Esophagus squamous epithelium (tissue), 5 donors: ENCODE measurements around the gene KRTAP9-3. TPM values are rescaled to one million over a fixed set of nuclear protein-coding genes. Genes with fewer than 3 reads are reported as not detected.

Source experiments
- DNase-seq: peaks from one replicate; lab custom pipeline; 2025; lab: John Stamatoyannopoulos, UW
- H3K27ac ChIP-seq, 4 donors: fragments of 200-600 bp; sonication (generic); one replicate each; pipeline ENCODE4 v1.5.1; 2016 to 2019; ENCODE audit warnings: mild to moderate bottlenecking in 1 of 4
- H3K27me3 ChIP-seq, 4 donors: fragments of 200-600 bp; sonication (generic); 1 replicate in 3 of 4; 2 replicates in 1 of 4; pipeline versions ENCODE4 v1.5.1 to v1.6.0; 2017 to 2021; ENCODE audit warnings: antibody characterized with exemption in 1 of 4
- H3K36me3 ChIP-seq, 3 donors: fragments of 200-600 bp; sonication (generic); one replicate each; pipeline ENCODE4 v1.5.1; 2016 to 2019
- H3K4me1 ChIP-seq, 3 donors: fragments of 200-600 bp; sonication (generic); one replicate each; pipeline ENCODE4 v1.5.1; 2017 to 2019
- H3K4me3 ChIP-seq, 4 donors: fragments of 200-600 bp; sonication (generic); 1 replicate in 3 of 4; 2 replicates in 1 of 4; pipeline ENCODE4 v1.5.1; 2016 to 2019; ENCODE audit warnings: mild to moderate bottlenecking in 2 of 4, moderate library complexity in 1 of 4
- H3K9me3 ChIP-seq, 3 donors: fragments of 200-600 bp; sonication (generic); one replicate each; pipeline ENCODE4 v1.5.1; 2016 to 2019
- POLR2A ChIP-seq, 4 donors: fragments of 450-650 bp; IDR thresholded peaks; one replicate each; pipeline ENCODE4 v1.6.1; 2017; ENCODE audit warnings: antibody characterized with exemption in 4 of 4, mild to moderate bottlenecking in 4 of 4, moderate library complexity in 3 of 4
- WGBS, 2 donors: methylation state at CpG; one replicate each; pipeline ENCODE4 v1.1.5; 2018; 5-methylcytosine and 5-hydroxymethylcytosine counted together
- intact Hi-C: fragments of 100-400 bp; cut with DNase I; formaldehyde crosslinking; loops from one replicate; pipeline ENCODE4 v1.15.0; 2022
- total RNA-seq, 4 donors: library from RNA; depleted of rRNA; stranded (reverse); fragments of >200 nt; gene quantifications; one replicate each; pipeline ENCODE4 v1.1.0, GENCODE V29; 2016
- TF ChIP-seq, protein P1 (sequence below), 6 experiments: fragments of 450-650 bp in 4 of 6; fragments of 200-600 bp in 2 of 6; sonication (generic) in 2 of 6; IDR thresholded peaks; one replicate each; pipeline ENCODE4 v1.5.1; 2016 to 2019; ENCODE audit warnings: antibody characterized with exemption in 6 of 6, mild to moderate bottlenecking in 4 of 6, moderate library complexity in 4 of 6
- donor health status: DM: yes; HTN: yes; CAD: no.

KRTAP9-3 gene
- total RNA-seq, 4 donors from 2014 or later, result not detected

DNA sequence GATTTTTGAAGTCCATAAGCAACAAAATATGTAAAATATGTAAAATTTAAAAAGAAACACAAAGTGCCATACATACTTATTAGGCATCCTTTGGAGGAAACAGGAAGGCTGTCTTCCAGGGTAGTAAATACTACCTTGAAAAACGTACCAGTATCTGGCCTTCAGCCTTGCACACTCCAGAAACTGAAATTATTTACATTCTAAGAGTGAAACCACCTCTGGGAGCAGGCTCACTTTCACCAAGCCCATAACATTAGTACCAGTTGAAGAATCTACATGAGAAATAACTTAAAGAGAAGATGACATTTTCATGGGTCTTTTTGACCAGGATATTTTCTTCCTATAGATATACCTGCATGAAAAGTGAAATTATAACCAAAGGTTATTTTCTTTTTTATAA, 36.2 kb upstream of the KRTAP9-3 start:
- Histone ChIP-seq H3K4me3 (no peak overlapping the region), H3K4me1 (no peaks in the 10 kb centered on the region), H3K27me3 (no peaks in the 10 kb centered on the region), H3K36me3 (no peaks in the 10 kb centered on the region), H3K9me3 (no peaks in the 10 kb centered on the region), H3K27ac (no peak overlapping the region)
- 22 to 63% methylated on average over 1 of the region's 1 CpG for whole genome bisulfite sequencing, 2 donors
- DNase-seq, result no peak
- TF ChIP-seq, protein P1, sequence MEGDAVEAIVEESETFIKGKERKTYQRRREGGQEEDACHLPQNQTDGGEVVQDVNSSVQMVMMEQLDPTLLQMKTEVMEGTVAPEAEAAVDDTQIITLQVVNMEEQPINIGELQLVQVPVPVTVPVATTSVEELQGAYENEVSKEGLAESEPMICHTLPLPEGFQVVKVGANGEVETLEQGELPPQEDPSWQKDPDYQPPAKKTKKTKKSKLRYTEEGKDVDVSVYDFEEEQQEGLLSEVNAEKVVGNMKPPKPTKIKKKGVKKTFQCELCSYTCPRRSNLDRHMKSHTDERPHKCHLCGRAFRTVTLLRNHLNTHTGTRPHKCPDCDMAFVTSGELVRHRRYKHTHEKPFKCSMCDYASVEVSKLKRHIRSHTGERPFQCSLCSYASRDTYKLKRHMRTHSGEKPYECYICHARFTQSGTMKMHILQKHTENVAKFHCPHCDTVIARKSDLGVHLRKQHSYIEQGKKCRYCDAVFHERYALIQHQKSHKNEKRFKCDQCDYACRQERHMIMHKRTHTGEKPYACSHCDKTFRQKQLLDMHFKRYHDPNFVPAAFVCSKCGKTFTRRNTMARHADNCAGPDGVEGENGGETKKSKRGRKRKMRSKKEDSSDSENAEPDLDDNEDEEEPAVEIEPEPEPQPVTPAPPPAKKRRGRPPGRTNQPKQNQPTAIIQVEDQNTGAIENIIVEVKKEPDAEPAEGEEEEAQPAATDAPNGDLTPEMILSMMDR (IDR thresholded peaks at IDR 0.05), result no peak
- TF ChIP-seq POLR2A (IDR thresholded peaks at IDR 0.05), result no peak
- intact Hi-C loops, result no loop called here

- intact Hi-C loops, result no loop called here
- Histone ChIP-seq H3K27me3 (no peaks in the 10 kb centered on the region), H3K27ac (no peak overlapping the region), H3K9me3 (no peaks in the 10 kb centered on the region), H3K4me1 (no peaks in the 10 kb centered on the region), H3K4me3 (no peak overlapping the region), H3K36me3 (no peaks in the 10 kb centered on the region)
- WGBS, 2 donors, result 42 to 62% methylated on average over 3 to 5 of the region's 5 CpGs
- TF ChIP-seq POLR2A (IDR thresholded peaks at IDR 0.05), result no peak
- TF ChIP-seq, protein P1 (IDR thresholded peaks at IDR 0.05), result no peak
- DNase-seq, result no peak
Observed at GRCh38 chr17:41199421-41200078, 32.7 kb upstream of the KRTAP9-3 start.

GRCh38 chr17:41211845-41212466, 20.3 kb upstream of the KRTAP9-3 start:
- no peaks in the 10 kb centered on the region for H3K36me3 ChIP-seq
- H3K9me3 ChIP-seq, result no peaks in the 10 kb centered on the region
- no peak for TF ChIP-seq POLR2A (IDR thresholded peaks at IDR 0.05)
- TF ChIP-seq, protein P1 (IDR thresholded peaks at IDR 0.05), result no peak
- intact Hi-C loops, result no loop called here
- peaks cover 0 to 28% (median 0%) of the 10 kb centered on the region in 4 donors for H3K27me3 ChIP-seq
- no peak overlapping the region for H3K27ac ChIP-seq
- H3K4me3 ChIP-seq, result no peak overlapping the region
- no peak for DNase-seq
- 43 to 55% methylated on average over 1 of the region's 1 CpG for WGBS, 2 donors
- peaks cover 0 to 9% (median 0%) of the 10 kb centered on the region in 3 donors for H3K4me1 ChIP-seq

DNA sequence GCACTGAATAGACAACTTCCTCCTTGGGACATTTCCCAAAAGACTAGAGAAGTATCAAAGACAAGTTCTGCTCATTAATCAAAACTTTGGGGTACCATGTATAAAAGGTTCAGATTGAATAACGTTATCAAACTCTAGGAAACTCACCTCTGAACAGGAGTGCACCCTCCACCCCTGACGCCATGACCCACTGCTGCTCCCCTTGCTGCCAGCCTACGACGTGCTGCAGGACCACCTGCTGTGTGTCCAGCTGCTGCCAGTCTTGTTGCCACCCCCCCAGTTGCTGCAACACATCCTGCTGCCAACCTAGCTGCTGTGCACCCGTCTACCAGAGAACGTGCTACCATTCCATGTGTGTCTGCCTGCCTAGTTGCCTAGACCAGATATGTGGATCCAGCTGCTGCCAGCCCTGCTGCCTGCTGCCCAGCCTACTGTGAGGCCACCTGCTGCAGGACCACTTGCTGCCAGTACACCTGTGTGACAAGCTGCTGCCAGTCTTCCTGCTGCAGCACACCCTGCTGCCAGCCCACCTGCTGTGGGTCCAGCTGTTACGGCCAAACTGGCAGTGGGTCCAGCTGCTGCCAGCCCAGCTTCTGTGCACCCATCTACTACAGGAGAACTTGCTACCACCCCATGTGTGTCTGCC, 19.6 kb upstream of the KRTAP9-3 start:
- peaks cover 0 to 9% (median 0%) of the 10 kb centered on the region in 3 donors for H3K4me1 ChIP-seq
- H3K27me3 ChIP-seq, result peaks cover 0 to 28% (median 0%) of the 10 kb centered on the region in 4 donors
- H3K9me3 ChIP-seq, result no peaks in the 10 kb centered on the region
- no peak for DNase-seq
- intact Hi-C loops, result no loop called here
- no peak overlapping the region for H3K27ac ChIP-seq
- H3K36me3 ChIP-seq, result no peaks in the 10 kb centered on the region
- H3K4me3 ChIP-seq, result no peak overlapping the region
- 62 to 76% methylated on average over 6 to 7 of the region's 7 CpGs for WGBS, 2 donors
- no peak for TF ChIP-seq POLR2A (IDR thresholded peaks at IDR 0.05)
- TF ChIP-seq, protein P1 (IDR thresholded peaks at IDR 0.05), result no peak

GRCh38 chr17:41215681-41216080, 16.6 kb upstream of the KRTAP9-3 start:
- WGBS, 2 donors, result 58 to 84% methylated on average over 1 of the region's 1 CpG
- Histone ChIP-seq H3K4me3 (no peak overlapping the region), H3K4me1 (peaks cover 0 to 9% (median 0%) of the 10 kb centered on the region in 3 donors), H3K27me3 (peaks cover 0 to 16% (median 0%) of the 10 kb centered on the region in 4 donors), H3K9me3 (no peaks in the 10 kb centered on the region), H3K36me3 (no peaks in the 10 kb centered on the region), H3K27ac (no peak overlapping the region)
- intact Hi-C loops, result no loop called here
- TF ChIP-seq, protein P1 (IDR thresholded peaks at IDR 0.05), result no peak
- TF ChIP-seq POLR2A (IDR thresholded peaks at IDR 0.05), result no peak
- no peak for DNase-seq
